NB4 (cell line): ENCODE measurements around the gene ADO.

ENCODE experiments used
- CTCF ChIP-seq: IDR thresholded peaks from one replicate; pipeline ENCODE4 v1.5.1; 2012; ENCODE audit warnings: low read depth, low read length
- MAX ChIP-seq: IDR thresholded peaks from 2 replicates; pipeline ENCODE4 v1.6.1; 2011; ENCODE audit warnings: low read depth, low read length
- MYC ChIP-seq: IDR thresholded peaks from 2 replicates; pipeline ENCODE4 v1.6.1; 2011; ENCODE audit warnings: low read depth, low read length
- POLR2A ChIP-seq: IDR thresholded peaks from 2 replicates; pipeline ENCODE4 v1.6.1; 2011; ENCODE audit warnings: mild to moderate bottlenecking; ENCODE audit not compliant: insufficient read length; ENCODE audit errors: extremely low read depth

GRCh38 chr10:62788861-62789467, 15.6 kb upstream of the ADO start:
- TF ChIP-seq CTCF: no peak
- TF ChIP-seq POLR2A: no peak
- no peak for TF ChIP-seq MAX
- no peak for TF ChIP-seq MYC
